Vein endothelial cell (primary cell): ENCODE measurements around the gene NT5DC1. TPM values are rescaled to one million over a fixed set of nuclear protein-coding genes. Genes with fewer than 3 reads are reported as not detected.

Experiments used
- total RNA-seq: library from RNA; depleted of rRNA; stranded (reverse); fragments of >200 nt; gene quantifications from 2 replicates; pipeline ENCODE4 v1.2.3, GENCODE V29; 2012

NT5DC1 gene
- 4.6 and 7.9 TPM in 2 replicates for total RNA-seq

GRCh38 chr6:116100419-116101301 is at the start of gene NT5DC1:
Gene NT5DC1 (plus strand): TSS chr6:116100853. CDS start chr6:116100931, 78 bp downstream.

GRCh38 chr6:116060572-116061283 is 39.9 kb upstream of the NT5DC1 start, which contains the start of gene FRK:
Gene FRK (minus strand): TSS chr6:116060891. CDS start chr6:116060311, 580 bp downstream.

GRCh38 chr6:116126032-116126431 is 25.4 kb downstream of the NT5DC1 start, which contains the start of gene COL10A1:
Gene COL10A1 (minus strand): TSS chr6:116126132. CDS start chr6:116125492, 640 bp downstream.

GRCh38 chr6:116253505-116254296 is 153.0 kb downstream of the NT5DC1 start, which contains the start of gene TSPYL4:
Gene TSPYL4 (minus strand): TSS chr6:116254075. CDS start chr6:116254008, 67 bp downstream.

GRCh38 chr6:116279232-116280160 is 178.8 kb downstream of the NT5DC1 start, which contains the start of gene TSPYL1:
Gene TSPYL1 (minus strand): TSS chr6:116279930. CDS start chr6:116279830, 100 bp downstream.

Other genes starting within 250 kb of the NT5DC1 start
- gene FRK, start 40.0 kb upstream of the NT5DC1 start, total RNA-seq = under 0.01 and 0.10 TPM in 2 replicates
- gene COL10A1, start 25.3 kb downstream of the NT5DC1 start, total RNA-seq = not detected in 2 replicates
- 20.9 and 24.9 TPM in 2 replicates for gene TSPYL4, start 153.2 kb downstream of the NT5DC1 start, total RNA-seq
- 70.2 and 72.1 TPM in 2 replicates for gene TSPYL1, start 179.1 kb downstream of the NT5DC1 start, total RNA-seq